HepG2 (cell line): ENCODE data around the gene MIB1. TPM values are rescaled to one million over a fixed set of nuclear protein-coding genes. Genes with fewer than 3 reads are reported as not detected.
A peak's percentile ranks its signal among the peaks of the same experiment; 100 is the strongest.

Experiments
- ADNP ChIP-seq: sonication (generic); formaldehyde crosslinking; IDR thresholded peaks from 2 replicates; pipeline ENCODE4 v1.4.0; 2020; ENCODE audit warnings: missing genetic modification reagents
- AHDC1 ChIP-seq: sonication (generic); formaldehyde crosslinking; IDR thresholded peaks from 2 replicates; pipeline ENCODE4 v1.5.1; 2020; ENCODE audit warnings: mild to moderate bottlenecking, missing genetic modification reagents, borderline replicate concordance
- DNMT1 ChIP-seq: sonication (generic); formaldehyde crosslinking; IDR thresholded peaks from 2 replicates; pipeline ENCODE4 v1.5.1; 2020; ENCODE audit warnings: mild to moderate bottlenecking, missing genetic modification reagents
- HES4 ChIP-seq: sonication (generic); formaldehyde crosslinking; IDR thresholded peaks from 2 replicates; pipeline ENCODE4 v1.9.0; 2021; ENCODE audit warnings: mild to moderate bottlenecking, missing genetic modification reagents, borderline replicate concordance
- SOX13 ChIP-seq, 3 experiments: fragments of 450-650 bp in 1 of 3; sonication (generic) in 1 of 3; formaldehyde crosslinking in 1 of 3; IDR thresholded peaks in 2 of 3; conservative IDR thresholded peaks in 1 of 3; 2 replicates each; pipeline versions ENCODE4 v1.5.0 to v1.6.1; 2016 to 2020; ENCODE audit warnings: antibody characterized with exemption in 1 of 3, mild to moderate bottlenecking in 1 of 3, missing compliant biosample characterization in 1 of 3, missing genetic modification reagents in 1 of 3, moderate library complexity in 1 of 3
- TAF15 ChIP-seq: fragments of 200-400 bp; formaldehyde crosslinking; IDR thresholded peaks from one replicate; pipeline ENCODE4 v1.6.1; 2018; ENCODE audit warnings: mild to moderate bottlenecking, low read depth, low read length; ENCODE audit not compliant: poor library complexity, severe bottlenecking
- TIGD3 ChIP-seq: sonication (generic); formaldehyde crosslinking; IDR thresholded peaks from 2 replicates; pipeline ENCODE4 v1.5.1; 2020; ENCODE audit warnings: mild to moderate bottlenecking, missing genetic modification reagents, borderline replicate concordance
- TMF1 ChIP-seq: sonication (generic); formaldehyde crosslinking; IDR thresholded peaks from 2 replicates; pipeline ENCODE4 v1.8.1; 2022; ENCODE audit warnings: low read depth, missing genetic modification reagents
- ZBTB42 ChIP-seq: sonication (generic); formaldehyde crosslinking; IDR thresholded peaks from 2 replicates; pipeline ENCODE4 v1.5.0; 2020; ENCODE audit warnings: mild to moderate bottlenecking, missing genetic modification reagents
- ZFP91 ChIP-seq: sonication (generic); formaldehyde crosslinking; IDR thresholded peaks from 2 replicates; pipeline ENCODE4 v1.9.0; 2022; ENCODE audit warnings: missing genetic modification reagents, mild to moderate bottlenecking, borderline replicate concordance
- ZNF124 ChIP-seq: sonication (generic); formaldehyde crosslinking; IDR thresholded peaks from 2 replicates; pipeline ENCODE4 v1.4.0; 2020; ENCODE audit warnings: missing genetic modification reagents
- ZNF230 ChIP-seq: sonication (generic); formaldehyde crosslinking; IDR thresholded peaks from 2 replicates; pipeline ENCODE4 v1.4.0; 2020; ENCODE audit warnings: mild to moderate bottlenecking, missing genetic modification reagents
- ZNF644 ChIP-seq: IDR thresholded peaks from 2 replicates; pipeline ENCODE4 v1.6.1; 2016; ENCODE audit warnings: low read depth
- ZNF672 ChIP-seq: sonication (generic); formaldehyde crosslinking; IDR thresholded peaks from 2 replicates; pipeline ENCODE4 v1.8.1; 2022; ENCODE audit warnings: missing genetic modification reagents
- ZNF776 ChIP-seq: sonication (generic); formaldehyde crosslinking; IDR thresholded peaks from 2 replicates; pipeline ENCODE4 v1.4.0; 2020; ENCODE audit warnings: mild to moderate bottlenecking, missing genetic modification reagents
- polyA plus RNA-seq, 8 experiments: library from polyadenylated mRNA; depleted of rRNA in 3 of 8; stranded (reverse) in 7 of 8; unstranded in 1 of 8; fragments of >200 nt; fragmentation: Illumina TruSeq in 4 of 8; extraction: Trizol in 4 of 8; gene quantifications; 2 replicates each; pipeline versions ENCODE4 v1.2.1 to v1.2.3, GENCODE V29; 2011 to 2016; ENCODE audit warnings: low read depth in 4 of 8, missing spikeins in 1 of 8, mixed read lengths in 1 of 8; ENCODE audit not compliant: insufficient read depth in 1 of 8
- total RNA-seq, 5 experiments: library from RNA; depleted of rRNA; stranded (reverse); fragments of >200 nt; fragmentation: Illumina TruSeq; extraction: Trizol; gene quantifications; 2 replicates each; pipeline ENCODE4 v1.2.3, GENCODE V29; 2016; ENCODE audit warnings: low read depth in 1 of 5
- TF ChIP-seq, protein P1 (sequence below): IDR thresholded peaks from 2 replicates; pipeline ENCODE4 v1.6.1; 2016
- TF ChIP-seq, protein P2 (sequence below): IDR thresholded peaks from 2 replicates; pipeline ENCODE4 v1.6.1; 2016; ENCODE audit warnings: control low read depth

MIB1 gene
- total and polyA plus RNA-seq, 2 of the 13 experiments (the other 11 are each of a cell fraction or from before 2014, with no cell fraction given) = 12.0 to 47.0 TPM

GRCh38 chr18:21704603-21705364, 35.8 kb upstream of the MIB1 start, which contains the start of gene ABHD3 (continued):
- TF ChIP-seq ZNF230 (CRISPR knock-in tag) (0 out of 2 replicates have a peak, but pooled peaks have one; percentile 45), ZNF124 (0 out of 2 replicates have a peak, but pooled peaks have one; percentile 66), ZFP91 (CRISPR knock-in tag) (0 out of 2 replicates have a peak, but pooled peaks have one; percentile 67), TIGD3 (CRISPR knock-in tag) (no peak; the same call in 1 of the 2 replicates), AHDC1 (CRISPR knock-in tag) (no peak), ZNF644 (CRISPR knock-in tag) (peak; percentile 11; the same call in 1 of the 2 replicates), DNMT1 (CRISPR knock-in tag) (no peak), ZBTB42 (no peak), ZNF776 (CRISPR knock-in tag) (peak; percentile 45; the same call in 1 of the 2 replicates), TMF1 (no peak), TAF15 (peak; percentile 12), SOX13 (IDR thresholded peaks at IDR 0.05) (no peak), SOX13 (CRISPR knock-in tag; conservative IDR thresholded peaks at IDR 0.05 in 1 of 2, IDR thresholded peaks at IDR 0.05 in 1 of 2) (no peak), ADNP (no peak), HES4 (CRISPR knock-in tag) (no peak), ZNF672 (CRISPR knock-in tag) (no peak)
- TF ChIP-seq, protein P1, sequence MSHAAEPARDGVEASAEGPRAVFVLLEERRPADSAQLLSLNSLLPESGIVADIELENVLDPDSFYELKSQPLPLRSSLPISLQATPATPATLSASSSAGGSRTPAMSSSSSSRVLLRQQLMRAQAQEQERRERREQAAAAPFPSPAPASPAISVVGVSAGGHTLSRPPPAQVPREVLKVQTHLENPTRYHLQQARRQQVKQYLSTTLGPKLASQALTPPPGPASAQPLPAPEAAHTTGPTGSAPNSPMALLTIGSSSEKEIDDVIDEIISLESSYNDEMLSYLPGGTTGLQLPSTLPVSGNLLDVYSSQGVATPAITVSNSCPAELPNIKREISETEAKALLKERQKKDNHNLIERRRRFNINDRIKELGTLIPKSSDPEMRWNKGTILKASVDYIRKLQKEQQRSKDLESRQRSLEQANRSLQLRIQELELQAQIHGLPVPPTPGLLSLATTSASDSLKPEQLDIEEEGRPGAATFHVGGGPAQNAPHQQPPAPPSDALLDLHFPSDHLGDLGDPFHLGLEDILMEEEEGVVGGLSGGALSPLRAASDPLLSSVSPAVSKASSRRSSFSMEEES (CRISPR knock-in tag) = no peak
- TF ChIP-seq, protein P2, sequence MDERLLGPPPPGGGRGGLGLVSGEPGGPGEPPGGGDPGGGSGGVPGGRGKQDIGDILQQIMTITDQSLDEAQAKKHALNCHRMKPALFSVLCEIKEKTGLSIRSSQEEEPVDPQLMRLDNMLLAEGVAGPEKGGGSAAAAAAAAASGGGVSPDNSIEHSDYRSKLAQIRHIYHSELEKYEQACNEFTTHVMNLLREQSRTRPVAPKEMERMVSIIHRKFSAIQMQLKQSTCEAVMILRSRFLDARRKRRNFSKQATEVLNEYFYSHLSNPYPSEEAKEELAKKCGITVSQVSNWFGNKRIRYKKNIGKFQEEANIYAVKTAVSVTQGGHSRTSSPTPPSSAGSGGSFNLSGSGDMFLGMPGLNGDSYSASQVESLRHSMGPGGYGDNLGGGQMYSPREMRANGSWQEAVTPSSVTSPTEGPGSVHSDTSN = no peak
